Ishikawa (cell line): ENCODE data around the gene TENM3.

Experiments
- CEBPB ChIP-seq: IDR thresholded peaks from 2 replicates; pipeline ENCODE4 v1.6.1; 2012
- CREB1 ChIP-seq: IDR thresholded peaks from 2 replicates; pipeline ENCODE4 v1.6.1; 2012; ENCODE audit warnings: low read depth
- EGR1 ChIP-seq: IDR thresholded peaks from 2 replicates; pipeline ENCODE4 v1.6.1; 2012
- EP300 ChIP-seq: IDR thresholded peaks from 2 replicates; pipeline ENCODE4 v1.6.1; 2012; ENCODE audit warnings: borderline replicate concordance
- FOXM1 ChIP-seq: IDR thresholded peaks from 2 replicates; pipeline ENCODE4 v1.6.1; 2012; ENCODE audit warnings: low read depth, borderline replicate concordance
- NFIC ChIP-seq: IDR thresholded peaks from 2 replicates; pipeline ENCODE4 v1.6.1; 2012
- RAD21 ChIP-seq: IDR thresholded peaks from 2 replicates; pipeline ENCODE4 v1.6.1; 2012; ENCODE audit warnings: low read depth
- TAF1 ChIP-seq: IDR thresholded peaks from 2 replicates; pipeline ENCODE4 v1.6.1; 2012; ENCODE audit warnings: low read depth, mild to moderate bottlenecking
- TEAD4 ChIP-seq: IDR thresholded peaks from 2 replicates; pipeline ENCODE4 v1.6.1; 2012
- YY1 ChIP-seq: IDR thresholded peaks from 2 replicates; pipeline ENCODE4 v1.6.1; 2012; ENCODE audit warnings: low read depth
- ZBTB7A ChIP-seq: IDR thresholded peaks from 2 replicates; pipeline ENCODE4 v1.6.1; 2012; ENCODE audit warnings: low read depth
- TF ChIP-seq, protein P1 (sequence below): IDR thresholded peaks from 2 replicates; pipeline ENCODE4 v1.6.1; 2012; ENCODE audit warnings: low read depth, mild to moderate bottlenecking
- TF ChIP-seq, protein P2 (sequence below): IDR thresholded peaks from 2 replicates; pipeline ENCODE4 v1.6.1; 2012

DNA sequence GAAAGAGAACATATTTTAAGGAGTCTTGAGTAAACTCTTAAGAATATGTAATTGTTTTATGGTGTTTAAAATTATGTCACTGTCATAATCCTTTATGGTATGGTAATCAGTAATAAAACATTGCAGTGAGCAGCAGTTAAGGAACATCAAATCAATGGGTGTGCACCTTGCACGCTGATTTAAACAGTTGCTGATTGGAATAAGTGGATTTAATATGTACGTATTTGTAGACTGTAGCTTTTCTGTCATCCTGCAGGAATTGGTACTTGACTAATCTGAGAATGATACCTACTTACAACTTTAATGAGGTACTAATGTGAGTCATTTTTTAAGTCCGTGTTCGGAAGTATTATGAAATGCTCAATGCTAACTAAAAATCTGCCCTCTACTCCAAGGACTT, 461.7 kb downstream of the TENM3 start:
- TF ChIP-seq FOXM1 (no peak), TAF1 (no peak), YY1 (no peak), EP300 (no peak), CEBPB (no peak), EGR1 (no peak), TEAD4 (no peak), CREB1 (no peak), RAD21 (no peak), ZBTB7A (no peak), NFIC (no peak)
- TF ChIP-seq, protein P1, sequence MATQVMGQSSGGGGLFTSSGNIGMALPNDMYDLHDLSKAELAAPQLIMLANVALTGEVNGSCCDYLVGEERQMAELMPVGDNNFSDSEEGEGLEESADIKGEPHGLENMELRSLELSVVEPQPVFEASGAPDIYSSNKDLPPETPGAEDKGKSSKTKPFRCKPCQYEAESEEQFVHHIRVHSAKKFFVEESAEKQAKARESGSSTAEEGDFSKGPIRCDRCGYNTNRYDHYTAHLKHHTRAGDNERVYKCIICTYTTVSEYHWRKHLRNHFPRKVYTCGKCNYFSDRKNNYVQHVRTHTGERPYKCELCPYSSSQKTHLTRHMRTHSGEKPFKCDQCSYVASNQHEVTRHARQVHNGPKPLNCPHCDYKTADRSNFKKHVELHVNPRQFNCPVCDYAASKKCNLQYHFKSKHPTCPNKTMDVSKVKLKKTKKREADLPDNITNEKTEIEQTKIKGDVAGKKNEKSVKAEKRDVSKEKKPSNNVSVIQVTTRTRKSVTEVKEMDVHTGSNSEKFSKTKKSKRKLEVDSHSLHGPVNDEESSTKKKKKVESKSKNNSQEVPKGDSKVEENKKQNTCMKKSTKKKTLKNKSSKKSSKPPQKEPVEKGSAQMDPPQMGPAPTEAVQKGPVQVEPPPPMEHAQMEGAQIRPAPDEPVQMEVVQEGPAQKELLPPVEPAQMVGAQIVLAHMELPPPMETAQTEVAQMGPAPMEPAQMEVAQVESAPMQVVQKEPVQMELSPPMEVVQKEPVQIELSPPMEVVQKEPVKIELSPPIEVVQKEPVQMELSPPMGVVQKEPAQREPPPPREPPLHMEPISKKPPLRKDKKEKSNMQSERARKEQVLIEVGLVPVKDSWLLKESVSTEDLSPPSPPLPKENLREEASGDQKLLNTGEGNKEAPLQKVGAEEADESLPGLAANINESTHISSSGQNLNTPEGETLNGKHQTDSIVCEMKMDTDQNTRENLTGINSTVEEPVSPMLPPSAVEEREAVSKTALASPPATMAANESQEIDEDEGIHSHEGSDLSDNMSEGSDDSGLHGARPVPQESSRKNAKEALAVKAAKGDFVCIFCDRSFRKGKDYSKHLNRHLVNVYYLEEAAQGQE = no peak
- TF ChIP-seq, protein P2, sequence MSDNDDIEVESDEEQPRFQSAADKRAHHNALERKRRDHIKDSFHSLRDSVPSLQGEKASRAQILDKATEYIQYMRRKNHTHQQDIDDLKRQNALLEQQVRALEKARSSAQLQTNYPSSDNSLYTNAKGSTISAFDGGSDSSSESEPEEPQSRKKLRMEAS = no peak
